ENCODE data around the gene CLEC16A.

DNA sequence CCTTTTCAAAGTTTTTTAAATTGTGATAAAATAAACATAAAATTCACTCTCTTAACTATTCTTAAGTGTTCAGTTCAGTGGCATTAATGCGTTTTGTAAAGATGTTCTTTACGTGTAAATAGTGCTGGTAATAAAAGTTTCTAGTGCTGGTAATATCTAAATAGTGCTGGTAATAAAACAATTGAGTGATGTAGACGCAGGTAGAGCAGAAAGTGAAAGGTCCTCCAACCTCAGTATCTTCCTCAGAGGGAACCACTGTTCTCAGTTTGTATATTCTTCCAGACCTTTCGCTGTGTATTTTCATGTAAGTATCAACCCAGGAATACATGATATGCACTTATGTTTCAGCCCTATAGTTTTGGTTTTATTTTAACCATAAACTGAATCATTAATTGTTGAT lies 53.1 kb downstream of the CLEC16A start:
- TF ChIP-seq, protein P1, sequence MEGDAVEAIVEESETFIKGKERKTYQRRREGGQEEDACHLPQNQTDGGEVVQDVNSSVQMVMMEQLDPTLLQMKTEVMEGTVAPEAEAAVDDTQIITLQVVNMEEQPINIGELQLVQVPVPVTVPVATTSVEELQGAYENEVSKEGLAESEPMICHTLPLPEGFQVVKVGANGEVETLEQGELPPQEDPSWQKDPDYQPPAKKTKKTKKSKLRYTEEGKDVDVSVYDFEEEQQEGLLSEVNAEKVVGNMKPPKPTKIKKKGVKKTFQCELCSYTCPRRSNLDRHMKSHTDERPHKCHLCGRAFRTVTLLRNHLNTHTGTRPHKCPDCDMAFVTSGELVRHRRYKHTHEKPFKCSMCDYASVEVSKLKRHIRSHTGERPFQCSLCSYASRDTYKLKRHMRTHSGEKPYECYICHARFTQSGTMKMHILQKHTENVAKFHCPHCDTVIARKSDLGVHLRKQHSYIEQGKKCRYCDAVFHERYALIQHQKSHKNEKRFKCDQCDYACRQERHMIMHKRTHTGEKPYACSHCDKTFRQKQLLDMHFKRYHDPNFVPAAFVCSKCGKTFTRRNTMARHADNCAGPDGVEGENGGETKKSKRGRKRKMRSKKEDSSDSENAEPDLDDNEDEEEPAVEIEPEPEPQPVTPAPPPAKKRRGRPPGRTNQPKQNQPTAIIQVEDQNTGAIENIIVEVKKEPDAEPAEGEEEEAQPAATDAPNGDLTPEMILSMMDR (IDR thresholded peaks at IDR 0.05) = no peak
- no peak for TF ChIP-seq POLR2A (IDR thresholded peaks at IDR 0.05)
- TF ChIP-seq EP300 (IDR thresholded peaks at IDR 0.05; ENCODE audit: low read depth) = no peak

All from transverse colon (tissue), 3 donors.